ENCODE measurements around the gene NHSL1.

GRCh38 chr6:138504764-138505689 is 5.7 kb upstream of the NHSL1 start:
- TF ChIP-seq CTCF (IDR thresholded peaks at IDR 0.05) = no peak
- no peak for TF ChIP-seq POLR2A (IDR thresholded peaks at IDR 0.05)
